WERI-Rb-1 (cell line): ENCODE measurements around the gene DNAH10.
A peak's percentile ranks its signal among the peaks of the same experiment; 100 is the strongest.

ENCODE experiments used
- DNase-seq: peaks from one replicate; pipeline ENCODE4 v3.0.0-alpha.2; 2020
- H3K27ac ChIP-seq: fragments of 250-450 bp; sonication (Bioruptor Pico); 2 replicates; pipeline ENCODE4 v1.5.1; 2020; ENCODE audit warnings: mild to moderate bottlenecking, moderate library complexity
- H3K27me3 ChIP-seq: fragments of 250-450 bp; sonication (Bioruptor Pico); 2 replicates; pipeline ENCODE4 v1.5.1; 2021; ENCODE audit warnings: mild to moderate bottlenecking, low read depth, moderate library complexity; ENCODE audit not compliant: insufficient read depth, severe bottlenecking
- H3K36me3 ChIP-seq: fragments of 250-450 bp; sonication (Bioruptor Pico); 2 replicates; pipeline ENCODE4 v1.5.1; 2020; ENCODE audit warnings: mild to moderate bottlenecking, moderate library complexity
- H3K4me3 ChIP-seq: 2 replicates; pipeline ENCODE4 v1.5.1; 2011; ENCODE audit warnings: low read depth, mild to moderate bottlenecking, control low read depth, low read length
- H3K9me3 ChIP-seq: fragments of 250-450 bp; sonication (Bioruptor Pico); 2 replicates; pipeline ENCODE4 v1.5.1; 2021; ENCODE audit warnings: mild to moderate bottlenecking, moderate library complexity; ENCODE audit not compliant: severe bottlenecking
- TF ChIP-seq, protein P1 (sequence below): IDR thresholded peaks from 2 replicates; pipeline ENCODE4 v1.5.1; 2011; ENCODE audit warnings: low read depth, mild to moderate bottlenecking, control low read depth, inconsistent platforms, low read length

Gene DNAH10

DNA sequence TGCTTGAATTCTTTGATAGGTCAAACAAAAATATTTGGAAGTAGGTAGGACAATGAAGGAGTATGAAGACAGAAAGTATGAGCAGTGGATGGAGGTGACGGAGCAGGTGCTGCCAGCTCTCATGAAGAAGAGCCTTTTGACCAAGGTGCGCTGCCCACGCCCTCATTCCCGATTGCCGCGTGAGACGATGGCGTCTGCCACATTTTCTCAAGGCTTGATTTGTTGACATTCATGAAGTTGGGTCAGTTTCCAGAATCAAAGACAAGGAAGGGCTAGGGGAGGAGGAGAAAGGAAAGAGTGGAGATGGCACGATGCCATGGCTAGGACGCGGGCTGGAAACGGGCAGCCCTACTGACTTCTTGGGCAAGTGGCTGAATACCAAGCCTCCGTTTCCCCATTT, 37.1 kb downstream of the DNAH10 start:
- TF ChIP-seq, protein P1, sequence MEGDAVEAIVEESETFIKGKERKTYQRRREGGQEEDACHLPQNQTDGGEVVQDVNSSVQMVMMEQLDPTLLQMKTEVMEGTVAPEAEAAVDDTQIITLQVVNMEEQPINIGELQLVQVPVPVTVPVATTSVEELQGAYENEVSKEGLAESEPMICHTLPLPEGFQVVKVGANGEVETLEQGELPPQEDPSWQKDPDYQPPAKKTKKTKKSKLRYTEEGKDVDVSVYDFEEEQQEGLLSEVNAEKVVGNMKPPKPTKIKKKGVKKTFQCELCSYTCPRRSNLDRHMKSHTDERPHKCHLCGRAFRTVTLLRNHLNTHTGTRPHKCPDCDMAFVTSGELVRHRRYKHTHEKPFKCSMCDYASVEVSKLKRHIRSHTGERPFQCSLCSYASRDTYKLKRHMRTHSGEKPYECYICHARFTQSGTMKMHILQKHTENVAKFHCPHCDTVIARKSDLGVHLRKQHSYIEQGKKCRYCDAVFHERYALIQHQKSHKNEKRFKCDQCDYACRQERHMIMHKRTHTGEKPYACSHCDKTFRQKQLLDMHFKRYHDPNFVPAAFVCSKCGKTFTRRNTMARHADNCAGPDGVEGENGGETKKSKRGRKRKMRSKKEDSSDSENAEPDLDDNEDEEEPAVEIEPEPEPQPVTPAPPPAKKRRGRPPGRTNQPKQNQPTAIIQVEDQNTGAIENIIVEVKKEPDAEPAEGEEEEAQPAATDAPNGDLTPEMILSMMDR: no peak
- Histone ChIP-seq H3K27ac (no peak overlapping the region), H3K27me3 (no peaks in the 10 kb centered on the region)

GRCh38 chr12:123801573-123802178, 39.6 kb downstream of the DNAH10 start:
- H3K9me3 ChIP-seq: no peaks in the 10 kb centered on the region
- H3K4me3 ChIP-seq: no peak overlapping the region
- DNase-seq: no peak
- H3K27ac ChIP-seq: no peak overlapping the region
- H3K36me3 ChIP-seq: no peaks in the 10 kb centered on the region
- no peaks in the 10 kb centered on the region for H3K27me3 ChIP-seq
- TF ChIP-seq, protein P1: no peak

More for the DNA sequence above, 37.1 kb downstream of the DNAH10 start:
- no peak for DNase-seq
- H3K36me3 ChIP-seq: no peaks in the 10 kb centered on the region
- H3K4me3 ChIP-seq: no peak overlapping the region
- no peaks in the 10 kb centered on the region for H3K9me3 ChIP-seq

DNA sequence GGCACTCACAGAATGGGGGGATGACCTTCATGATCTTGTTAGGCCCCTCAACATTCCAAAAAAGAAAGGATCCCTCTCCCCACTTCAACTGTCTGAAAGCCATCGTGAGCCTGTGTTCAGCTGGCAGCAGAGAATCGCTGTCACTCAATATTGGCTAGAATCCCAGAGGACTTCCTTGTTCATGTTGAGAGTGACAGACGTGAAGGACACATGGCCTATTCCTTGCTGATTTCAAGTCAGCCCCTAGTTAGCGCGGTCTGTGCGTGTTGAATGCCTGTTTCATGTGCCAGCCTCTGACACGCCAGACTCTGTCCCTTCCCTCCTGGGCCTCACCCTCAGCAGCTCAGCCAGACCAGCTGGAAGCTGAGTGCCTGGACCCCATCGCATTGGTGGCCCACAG, 43.1 kb downstream of the DNAH10 start:
- H3K4me3 ChIP-seq: no peak overlapping the region
- DNase-seq: no peak
- no peak overlapping the region for H3K27ac ChIP-seq
- no peaks in the 10 kb centered on the region for H3K27me3 ChIP-seq
- no peaks in the 10 kb centered on the region for H3K36me3 ChIP-seq
- H3K9me3 ChIP-seq: no peaks in the 10 kb centered on the region
- TF ChIP-seq, protein P1: no peak

DNA sequence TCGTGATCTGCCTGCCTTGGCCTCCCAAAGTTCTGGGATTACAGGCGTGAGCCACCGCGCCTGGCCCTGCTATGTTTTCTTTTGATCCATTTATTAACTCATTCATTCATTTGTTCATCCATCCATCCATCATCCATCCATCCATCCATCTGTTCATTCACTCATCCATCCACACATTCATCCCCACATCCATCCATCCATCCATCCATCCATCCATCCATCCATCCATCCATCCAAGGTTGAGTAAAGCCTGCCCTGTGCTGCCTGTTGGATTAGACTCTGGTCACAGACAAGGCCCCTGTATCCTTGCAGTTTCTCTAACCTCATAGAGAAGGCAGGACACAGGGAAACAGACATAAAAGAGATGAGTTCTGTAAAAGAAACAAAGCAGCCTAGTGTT, 44.9 kb downstream of the DNAH10 start:
- Histone ChIP-seq H3K27me3 (no peaks in the 10 kb centered on the region), H3K9me3 (no peaks in the 10 kb centered on the region), H3K36me3 (no peaks in the 10 kb centered on the region), H3K4me3 (no peak overlapping the region), H3K27ac (no peak overlapping the region)
- TF ChIP-seq, protein P1: no peak
- DNase-seq: no peak

- Histone ChIP-seq H3K9me3 (no peaks in the 10 kb centered on the region), H3K36me3 (no peaks in the 10 kb centered on the region), H3K27me3 (no peaks in the 10 kb centered on the region), H3K4me3 (no peak overlapping the region), H3K27ac (no peak overlapping the region)
- no peak for DNase-seq
- TF ChIP-seq, protein P1: no peak
These were observed 45.6 kb downstream of the DNAH10 start for GRCh38 chr12:123807670-123808069.

DNA sequence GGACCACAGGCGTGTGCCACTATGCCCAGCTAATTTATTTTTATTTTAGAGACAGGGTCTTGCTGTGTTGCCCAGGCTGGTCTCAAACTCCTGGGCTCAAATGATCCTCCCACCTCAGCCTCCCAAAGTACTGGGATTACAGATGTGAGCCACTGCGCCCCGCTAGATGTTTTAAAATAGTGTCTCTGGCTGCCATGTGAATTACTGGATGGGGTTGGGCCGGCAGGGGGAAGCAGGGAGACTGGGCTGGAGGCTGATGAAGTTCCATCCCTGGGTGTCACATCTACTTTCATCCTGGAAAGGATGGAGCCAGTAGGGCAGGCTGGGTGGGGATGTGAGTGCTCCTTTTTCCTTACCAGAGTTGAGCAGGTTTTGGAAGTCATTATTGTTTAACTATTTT, 46.1 kb downstream of the DNAH10 start:
- Histone ChIP-seq H3K9me3 (no peaks in the 10 kb centered on the region), H3K36me3 (no peaks in the 10 kb centered on the region), H3K27ac (no peak overlapping the region), H3K27me3 (no peaks in the 10 kb centered on the region), H3K4me3 (no peak overlapping the region)
- TF ChIP-seq, protein P1: peak; percentile 55
- peak; percentile 45 for DNase-seq
